ENCODE results near the gene COBL. TPM values are rescaled to one million over a fixed set of nuclear protein-coding genes. Genes with fewer than 3 reads are reported as not detected.

The COBL gene
- total RNA-seq, 1 donor from 2014 or later, result 6.3 TPM

- Histone ChIP-seq H3K4me3 (no peak overlapping the region), H3K27ac (peak overlapping the region; percentile 86), H3K4me1 (peaks cover 26% of the 10 kb centered on the region), H3K36me3 (no peaks in the 10 kb centered on the region), H4K20me1 (ENCODE audit: low read depth) (no peaks in the 10 kb centered on the region), H2AFZ (replicated peaks) (peak overlapping the region; percentile 26), H3K79me2 (ENCODE audit: low read depth) (peaks cover 29% of the 10 kb centered on the region), H3F3A (ENCODE audit: low read depth) (peaks cover 25% of the 10 kb centered on the region), H3K27me3 (no peaks in the 10 kb centered on the region), H3K4me2 (peak overlapping the region; percentile 46), H3K9me3 (ENCODE audit: low read depth) (no peaks in the 10 kb centered on the region), H3K9ac (no peak overlapping the region)
- H3K36me3 Mint-ChIP-seq, result no peaks in the 10 kb centered on the region
- peak overlapping the region; percentile 98 for H3K27ac Mint-ChIP-seq
- peak overlapping the region; percentile 30 for H3K4me3 Mint-ChIP-seq
- TF ChIP-seq EZH2phosphoT487 (IDR thresholded peaks at IDR 0.05) (no peak), EZH2 (IDR thresholded peaks at IDR 0.05) (no peak), CTCF (IDR thresholded peaks at IDR 0.05) (no peak)
- H3K4me1 Mint-ChIP-seq, result peaks cover 18% of the 10 kb centered on the region
- H3K9me3 Mint-ChIP-seq, result no peaks in the 10 kb centered on the region
- DNase-seq (ENCODE audit: low spot score), result peak; percentile 34
- H3K27me3 Mint-ChIP-seq (ENCODE audit: insufficient read depth, low read depth), result no peaks in the 10 kb centered on the region
Measured at GRCh38 chr7:51255536-51256208, 60.9 kb downstream of the COBL start.

GRCh38 chr7:51255036-51255435, 61.6 kb downstream of the COBL start:
- H3K4me1 ChIP-seq, result peaks cover 26% of the 10 kb centered on the region
- no peak overlapping the region for H3K9ac ChIP-seq
- Mint-ChIP-seq H3K4me3 (no peak overlapping the region), H3K27ac (no peak overlapping the region), H3K27me3 (ENCODE audit: insufficient read depth, low read depth) (no peaks in the 10 kb centered on the region), H3K36me3 (no peaks in the 10 kb centered on the region), H3K4me1 (peaks cover 18% of the 10 kb centered on the region), H3K9me3 (no peaks in the 10 kb centered on the region)
- no peak for DNase-seq (ENCODE audit: low spot score)
- H3K4me3 ChIP-seq, result no peak overlapping the region
- no peaks in the 10 kb centered on the region for H3K27me3 ChIP-seq
- peak overlapping the region; percentile 26 for H2AFZ ChIP-seq (replicated peaks)
- no peaks in the 10 kb centered on the region for H3K9me3 ChIP-seq (ENCODE audit: low read depth)
- H3K27ac ChIP-seq, result peak overlapping the region; percentile 86
- peak overlapping the region; percentile 46 for H3K4me2 ChIP-seq
- H3K36me3 ChIP-seq, result no peaks in the 10 kb centered on the region
- TF ChIP-seq EZH2phosphoT487 (IDR thresholded peaks at IDR 0.05), result no peak
- TF ChIP-seq EZH2 (IDR thresholded peaks at IDR 0.05), result no peak
- no peak for TF ChIP-seq CTCF (IDR thresholded peaks at IDR 0.05)
- peaks cover 25% of the 10 kb centered on the region for H3F3A ChIP-seq (ENCODE audit: low read depth)
- no peaks in the 10 kb centered on the region for H4K20me1 ChIP-seq (ENCODE audit: low read depth)
- peaks cover 30% of the 10 kb centered on the region for H3K79me2 ChIP-seq (ENCODE audit: low read depth)

GRCh38 chr7:51253157-51253556, 63.5 kb downstream of the COBL start:
- H3K9me3 ChIP-seq (ENCODE audit: low read depth), result no peaks in the 10 kb centered on the region
- H3K27me3 Mint-ChIP-seq (ENCODE audit: insufficient read depth, low read depth), result no peaks in the 10 kb centered on the region
- peaks cover 18% of the 10 kb centered on the region for H3K4me1 Mint-ChIP-seq
- no peak overlapping the region for H3K27ac Mint-ChIP-seq
- TF ChIP-seq EZH2phosphoT487 (IDR thresholded peaks at IDR 0.05) (no peak), EZH2 (IDR thresholded peaks at IDR 0.05) (no peak), CTCF (IDR thresholded peaks at IDR 0.05) (no peak)
- DNase-seq (ENCODE audit: low spot score), result no peak
- H3K4me1 ChIP-seq, result peaks cover 21% of the 10 kb centered on the region
- no peak overlapping the region for H3K4me2 ChIP-seq
- no peaks in the 10 kb centered on the region for H3K36me3 ChIP-seq
- peaks cover 41% of the 10 kb centered on the region for H3K79me2 ChIP-seq (ENCODE audit: low read depth)
- H3K36me3 Mint-ChIP-seq, result no peaks in the 10 kb centered on the region
- no peak overlapping the region for H3K4me3 Mint-ChIP-seq
- no peak overlapping the region for H3K27ac ChIP-seq
- peaks cover 25% of the 10 kb centered on the region for H3F3A ChIP-seq (ENCODE audit: low read depth)
- no peak overlapping the region for H2AFZ ChIP-seq (replicated peaks)
- H3K9ac ChIP-seq, result no peak overlapping the region
- no peaks in the 10 kb centered on the region for H3K27me3 ChIP-seq
- no peak overlapping the region for H3K4me3 ChIP-seq
- no peaks in the 10 kb centered on the region for H4K20me1 ChIP-seq (ENCODE audit: low read depth)
- no peaks in the 10 kb centered on the region for H3K9me3 Mint-ChIP-seq
